ENCODE results near the gene NPC1L1. TPM values are rescaled to one million over a fixed set of nuclear protein-coding genes. Genes with fewer than 3 reads are reported as not detected.

The NPC1L1 gene
- total RNA-seq, 6 experiments from 2014 or later = 17.0 to 49.8 (median 21.1) TPM

- Histone ChIP-seq H3K9me3 (no peaks in the 10 kb centered on the region), H3K4me3 (no peak overlapping the region), H3K27me3 (no peaks in the 10 kb centered on the region), H3K27ac (peak overlapping the region in 1 of 3 donors; percentile 80), H3K36me3 (peaks cover 0 to 27% (median 3%) of the 10 kb centered on the region in 4 donors), H3K4me1 (peaks cover 0 to 30% (median 9%) of the 10 kb centered on the region in 4 donors)
- TF ChIP-seq POLR2A (IDR thresholded peaks at IDR 0.05) = no peak
- no peak for TF ChIP-seq CTCF (IDR thresholded peaks at IDR 0.05)
- ATAC-seq = peak in 3 of 4 donors; percentile 30 to 55 (median 48)
- peak; percentile 52 to 67 (median 52) for DNase-seq
- WGBS (ENCODE audit: insufficient coverage, low coverage, low lambda C conversion rate, missing lambda C conversion rate) = 57% methylated on average over 7 of the region's 7 CpGs
- intact Hi-C loops (cut with DNase I) = loop anchor here (10.0 kb wide), 2 partner anchors 67 to 77 kb away; partner anchors contain the start of gene NUDCD3 (in 1 of the 2)
Observed at GRCh38 chr7:44561962-44562621, 21.0 kb upstream of the NPC1L1 start.

DNA sequence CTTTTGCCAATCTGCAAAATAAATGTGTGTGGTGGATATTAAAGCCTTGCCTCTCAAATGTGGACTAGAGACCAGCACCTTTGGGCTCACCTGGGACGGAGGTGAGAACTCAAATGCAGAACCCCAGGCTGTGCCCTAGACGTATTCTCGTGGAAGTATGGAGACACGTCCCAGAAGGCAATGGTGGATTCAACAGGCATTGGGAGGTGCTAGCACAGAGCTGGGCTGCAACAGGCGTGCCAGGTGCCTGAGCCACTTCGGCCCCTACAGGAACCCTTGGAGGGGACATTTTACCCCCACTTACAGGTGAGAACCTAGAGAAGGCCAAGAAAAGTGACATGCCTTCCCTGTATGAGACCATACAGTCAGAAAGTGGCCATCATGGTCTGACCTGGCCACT lies 20.4 kb upstream of the NPC1L1 start:
- intact Hi-C loops (cut with DNase I) = loop anchor here (10.0 kb wide), 2 partner anchors 67 to 77 kb away; partner anchors contain the start of gene NUDCD3 (in 1 of the 2)
- 88% methylated on average over 3 of the region's 6 CpGs for WGBS (ENCODE audit: insufficient coverage, low coverage, low lambda C conversion rate, missing lambda C conversion rate)
- peak overlapping the region in 1 of 3 donors; percentile 80 for H3K27ac ChIP-seq
- DNase-seq = peak in 1 of 3 donors; percentile 24
- peaks cover 0 to 23% (median 3%) of the 10 kb centered on the region in 4 donors for H3K36me3 ChIP-seq
- no peaks in the 10 kb centered on the region for H3K27me3 ChIP-seq
- H3K9me3 ChIP-seq = no peaks in the 10 kb centered on the region
- TF ChIP-seq POLR2A (IDR thresholded peaks at IDR 0.05) (no peak), CTCF (IDR thresholded peaks at IDR 0.05) (no peak)
- ATAC-seq = no peak
- no peak overlapping the region for H3K4me3 ChIP-seq
- H3K4me1 ChIP-seq = peaks cover 0 to 30% (median 9%) of the 10 kb centered on the region in 4 donors

DNA sequence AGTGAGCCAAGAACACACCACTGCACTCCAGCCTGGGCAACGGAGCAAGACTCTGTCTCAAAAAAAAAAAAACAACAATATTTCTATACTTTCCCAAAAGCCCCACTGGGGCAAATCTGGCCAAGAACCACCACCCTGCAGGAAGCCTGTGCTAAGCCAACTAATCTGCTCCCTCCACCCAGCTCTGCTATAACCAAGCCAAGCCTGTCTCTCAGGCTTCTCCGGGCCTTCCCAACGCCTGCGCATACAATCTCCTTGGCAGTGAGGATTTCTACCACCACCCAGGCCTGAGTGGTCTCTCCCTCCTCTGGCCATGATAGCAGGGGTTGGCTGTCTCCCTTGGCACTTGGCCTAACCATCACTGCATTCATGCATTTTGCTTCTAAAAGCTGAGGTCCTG lies 18.4 kb upstream of the NPC1L1 start:
- Histone ChIP-seq H3K4me3 (no peak overlapping the region), H3K27ac (no peak overlapping the region), H3K36me3 (peaks cover 0 to 4% (median 0%) of the 10 kb centered on the region in 4 donors), H3K27me3 (no peaks in the 10 kb centered on the region), H3K9me3 (no peaks in the 10 kb centered on the region), H3K4me1 (peaks cover 0 to 23% (median 9%) of the 10 kb centered on the region in 4 donors)
- intact Hi-C loops (cut with DNase I) = no loop called here
- peak in 1 of 3 donors; percentile 33 for DNase-seq
- ATAC-seq = no peak
- TF ChIP-seq POLR2A (IDR thresholded peaks at IDR 0.05) (no peak), CTCF (IDR thresholded peaks at IDR 0.05) (no peak)
- 90% methylated on average over 2 of the region's 4 CpGs for WGBS (ENCODE audit: insufficient coverage, low coverage, low lambda C conversion rate, missing lambda C conversion rate)

DNA sequence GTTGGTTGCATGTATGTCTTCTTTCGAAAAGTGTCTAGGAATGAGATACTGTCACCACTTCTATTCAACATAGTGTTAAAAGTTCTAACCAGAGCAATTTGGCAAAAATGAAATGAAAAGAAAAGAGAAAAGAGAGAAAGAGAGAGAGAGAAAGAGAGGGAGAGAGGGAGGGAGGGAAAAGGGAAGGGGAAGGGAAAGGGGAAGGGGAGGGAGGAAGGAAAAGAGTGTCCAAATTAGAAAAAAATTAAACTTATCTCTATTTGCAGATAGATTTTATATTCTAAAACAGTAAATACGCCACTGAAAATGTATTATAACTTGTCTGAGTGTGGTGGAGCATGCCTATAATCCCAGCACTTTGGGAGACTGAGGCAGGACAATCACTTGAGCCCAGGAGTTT lies 16.4 kb upstream of the NPC1L1 start:
- Histone ChIP-seq H3K9me3 (no peaks in the 10 kb centered on the region), H3K4me3 (no peak overlapping the region), H3K4me1 (peaks cover 0 to 12% (median 5%) of the 10 kb centered on the region in 4 donors), H3K36me3 (no peaks in the 10 kb centered on the region), H3K27ac (no peak overlapping the region), H3K27me3 (no peaks in the 10 kb centered on the region)
- intact Hi-C loops (cut with DNase I) = no loop called here
- ATAC-seq (no peak), DNase-seq (no peak)
- TF ChIP-seq CTCF (IDR thresholded peaks at IDR 0.05) = no peak
- TF ChIP-seq POLR2A (IDR thresholded peaks at IDR 0.05) = no peak
- 76% methylated on average over 2 of the region's 2 CpGs for WGBS (ENCODE audit: insufficient coverage, low coverage, low lambda C conversion rate, missing lambda C conversion rate)
